Left ventricle myocardium inferior (tissue), 1 donor: Measurements from ENCODE around the gene CEP55. TPM values are rescaled to one million over a fixed set of nuclear protein-coding genes. Genes with fewer than 3 reads are reported as not detected.

Experiments
- DNase-seq: peaks from one replicate; pipeline ENCODE4 v3.0.0-alpha.2; 2020
- H3K27ac ChIP-seq: fragments of 200-600 bp; replicated peaks from 2 replicates; pipeline ENCODE4 v1.8.0; 2021
- H3K27me3 ChIP-seq: fragments of 200-600 bp; 2 replicates; pipeline ENCODE4 v1.8.0; 2021; ENCODE audit warnings: low read depth
- H3K36me3 ChIP-seq: fragments of 200-600 bp; 2 replicates; pipeline ENCODE4 v1.8.0; 2021
- H3K4me1 ChIP-seq: fragments of 200-600 bp; 2 replicates; pipeline ENCODE4 v1.8.0; 2021
- H3K4me3 ChIP-seq: fragments of 200-600 bp; 2 replicates; pipeline ENCODE4 v1.8.0; 2021; ENCODE audit warnings: mild to moderate bottlenecking, moderate library complexity
- H3K9me3 ChIP-seq: fragments of 200-600 bp; replicated peaks from 2 replicates; pipeline ENCODE4 v1.8.0; 2021
- intact Hi-C: fragments of 100-400 bp; cut with micrococcal nuclease; formaldehyde crosslinking; loops from one replicate; pipeline ENCODE4 v1.11.0; 2022
- total RNA-seq: library from RNA; stranded (reverse); fragmentation: NEBNext Ultra II Directional; extraction: Animal tissue kit (Norgen Biotek cat#: 25700); gene quantifications from one replicate; pipeline ENCODE4 v1.2.1, GENCODE V29; 2021
- TF ChIP-seq, protein P1 (sequence below): fragments of 200-600 bp; IDR thresholded peaks from 2 replicates; pipeline ENCODE4 v1.8.0; 2021; ENCODE audit warnings: antibody characterized with exemption, mild to moderate bottlenecking, borderline replicate concordance
- donor health status: DM: no; HTN: yes; CAD: no; lungs with severe emphysema.

Gene CEP55
- total RNA-seq, 1 donor from 2014 or later = 0.66 TPM

DNA sequence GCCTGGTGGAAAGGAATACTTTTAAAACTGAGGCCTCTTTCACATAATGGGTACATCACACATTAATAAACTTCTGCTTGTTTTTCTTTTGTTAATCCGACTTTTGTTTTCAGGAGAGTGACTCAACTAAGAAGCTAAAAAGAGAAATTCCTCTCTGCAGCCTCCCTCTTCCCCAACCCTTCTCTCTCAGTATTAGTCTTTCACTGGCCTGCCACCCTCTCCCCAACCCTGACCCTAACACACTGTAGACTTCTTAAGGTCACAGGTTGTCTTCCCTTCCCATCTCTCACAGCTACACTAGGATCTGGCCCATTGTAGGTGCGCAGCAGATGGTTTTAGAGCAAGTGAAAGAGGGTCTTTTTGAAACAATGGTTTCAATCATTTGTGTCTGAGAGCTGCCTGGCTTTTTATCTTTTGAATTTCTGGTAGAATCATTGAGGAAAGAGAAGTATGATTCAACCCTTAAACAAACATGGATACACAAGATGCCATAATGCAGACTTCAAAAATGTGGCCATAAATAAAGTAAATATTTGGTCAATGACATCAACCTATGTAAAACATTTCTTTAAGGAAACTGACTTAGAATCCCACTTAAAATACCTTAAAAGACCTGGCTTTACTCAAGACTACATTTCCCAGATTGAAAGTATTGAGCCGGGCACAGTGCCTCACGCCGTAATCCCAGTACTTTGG, 52.1 kb downstream of the CEP55 start:
- Histone ChIP-seq H3K27ac (no peak overlapping the region), H3K36me3 (no peaks in the 10 kb centered on the region), H3K27me3 (peaks cover 7% of the 10 kb centered on the region), H3K4me3 (no peak overlapping the region), H3K9me3 (no peaks in the 10 kb centered on the region), H3K4me1 (no peaks in the 10 kb centered on the region)
- TF ChIP-seq, protein P1, sequence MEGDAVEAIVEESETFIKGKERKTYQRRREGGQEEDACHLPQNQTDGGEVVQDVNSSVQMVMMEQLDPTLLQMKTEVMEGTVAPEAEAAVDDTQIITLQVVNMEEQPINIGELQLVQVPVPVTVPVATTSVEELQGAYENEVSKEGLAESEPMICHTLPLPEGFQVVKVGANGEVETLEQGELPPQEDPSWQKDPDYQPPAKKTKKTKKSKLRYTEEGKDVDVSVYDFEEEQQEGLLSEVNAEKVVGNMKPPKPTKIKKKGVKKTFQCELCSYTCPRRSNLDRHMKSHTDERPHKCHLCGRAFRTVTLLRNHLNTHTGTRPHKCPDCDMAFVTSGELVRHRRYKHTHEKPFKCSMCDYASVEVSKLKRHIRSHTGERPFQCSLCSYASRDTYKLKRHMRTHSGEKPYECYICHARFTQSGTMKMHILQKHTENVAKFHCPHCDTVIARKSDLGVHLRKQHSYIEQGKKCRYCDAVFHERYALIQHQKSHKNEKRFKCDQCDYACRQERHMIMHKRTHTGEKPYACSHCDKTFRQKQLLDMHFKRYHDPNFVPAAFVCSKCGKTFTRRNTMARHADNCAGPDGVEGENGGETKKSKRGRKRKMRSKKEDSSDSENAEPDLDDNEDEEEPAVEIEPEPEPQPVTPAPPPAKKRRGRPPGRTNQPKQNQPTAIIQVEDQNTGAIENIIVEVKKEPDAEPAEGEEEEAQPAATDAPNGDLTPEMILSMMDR = no peak
- DNase-seq = no peak
- intact Hi-C loops = no loop called here

DNA sequence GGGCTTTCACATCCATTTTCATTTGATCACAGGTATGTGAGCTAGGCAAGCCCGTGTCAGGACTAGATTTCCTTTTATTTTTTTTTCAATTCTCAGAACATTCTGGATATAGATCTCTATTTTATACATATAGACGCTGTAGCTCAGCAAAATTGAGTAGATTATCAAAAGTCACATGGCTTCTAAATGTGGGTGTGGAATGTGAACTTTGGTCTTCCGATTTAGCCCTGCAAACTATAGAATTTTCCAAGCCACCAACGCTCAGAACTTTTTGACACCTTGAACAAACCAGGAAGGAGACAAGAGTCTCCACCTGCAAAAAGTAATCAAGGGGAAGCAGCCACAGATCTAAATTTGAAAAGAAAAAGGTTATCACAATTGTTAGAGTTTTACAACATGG, 54.2 kb downstream of the CEP55 start:
- no peaks in the 10 kb centered on the region for H3K36me3 ChIP-seq
- peaks cover 3% of the 10 kb centered on the region for H3K27me3 ChIP-seq
- no peaks in the 10 kb centered on the region for H3K4me1 ChIP-seq
- intact Hi-C loops = loop anchor here (5.0 kb wide), 1 partner anchor 132 kb away; no protein-coding TSS in a partner anchor
- DNase-seq = no peak
- no peak overlapping the region for H3K27ac ChIP-seq
- no peak overlapping the region for H3K4me3 ChIP-seq
- TF ChIP-seq, protein P1 = no peak
- no peaks in the 10 kb centered on the region for H3K9me3 ChIP-seq

DNA sequence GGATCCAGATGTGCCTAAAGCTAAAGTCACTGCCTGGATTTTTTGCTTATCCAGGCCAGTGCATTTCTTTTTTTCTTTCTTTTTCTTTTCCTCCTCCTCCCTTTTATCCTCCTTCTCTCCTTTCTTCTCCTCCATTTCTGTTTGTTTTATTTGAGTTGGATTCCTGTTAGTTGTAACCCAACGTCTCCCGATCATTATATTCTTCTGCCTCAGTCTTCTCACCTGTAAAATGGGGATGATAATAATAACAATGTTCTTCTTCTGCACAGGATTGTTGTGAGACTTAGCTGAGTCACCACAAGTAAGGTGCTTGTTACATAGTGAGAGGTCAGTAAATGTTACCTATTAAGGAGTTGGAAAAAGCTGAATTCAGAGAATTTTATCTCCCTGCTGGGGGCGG, 56.4 kb downstream of the CEP55 start:
- H3K4me3 ChIP-seq = no peak overlapping the region
- TF ChIP-seq, protein P1 = no peak
- H3K9me3 ChIP-seq = no peaks in the 10 kb centered on the region
- H3K36me3 ChIP-seq = no peaks in the 10 kb centered on the region
- no peaks in the 10 kb centered on the region for H3K4me1 ChIP-seq
- no peaks in the 10 kb centered on the region for H3K27me3 ChIP-seq
- no peak for DNase-seq
- intact Hi-C loops = loop anchor here (5.0 kb wide), 1 partner anchor 130 kb away; no protein-coding TSS in a partner anchor
- no peak overlapping the region for H3K27ac ChIP-seq

DNA sequence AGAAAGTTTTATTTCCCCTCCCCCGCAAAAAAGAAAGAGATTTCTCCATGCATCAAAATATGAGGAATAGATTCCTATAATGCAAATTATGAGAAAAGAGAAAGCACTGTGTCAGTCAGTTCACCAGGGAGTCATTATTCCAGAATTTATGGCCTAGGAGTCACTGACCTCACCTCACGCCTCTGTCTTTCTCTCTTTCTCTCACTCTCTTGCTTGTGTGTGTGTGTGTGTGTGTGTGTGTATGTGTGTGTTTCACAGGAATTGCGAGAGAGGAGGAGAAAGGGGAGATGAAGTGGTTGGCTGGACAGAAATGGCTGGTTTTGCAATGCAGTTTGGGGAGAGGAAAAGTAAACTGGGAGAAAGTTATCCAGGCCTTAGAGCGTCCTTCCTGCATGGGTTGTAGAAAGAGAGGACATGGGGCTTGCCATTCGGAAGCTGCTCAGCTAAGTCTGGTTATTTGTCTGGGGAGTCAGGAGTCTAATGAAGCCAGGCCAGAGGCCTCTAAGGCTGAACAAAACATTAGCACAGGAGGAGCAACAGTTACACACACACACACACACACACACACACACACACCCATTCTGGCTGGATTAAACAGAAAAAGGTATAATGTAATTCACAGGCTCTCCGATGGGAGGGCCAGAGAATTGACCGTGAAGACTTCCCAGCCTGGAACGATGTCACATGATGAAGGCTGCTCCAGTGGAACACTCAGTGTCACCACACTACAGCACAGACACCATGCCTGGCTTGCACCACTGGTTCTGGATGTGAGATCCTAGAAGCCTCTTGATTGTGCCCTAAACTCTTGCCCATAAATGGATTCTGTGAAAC, 57.3 kb downstream of the CEP55 start:
- TF ChIP-seq, protein P1 = no peak
- no peaks in the 10 kb centered on the region for H3K4me1 ChIP-seq
- no peak overlapping the region for H3K27ac ChIP-seq
- no peaks in the 10 kb centered on the region for H3K9me3 ChIP-seq
- H3K36me3 ChIP-seq = no peaks in the 10 kb centered on the region
- H3K27me3 ChIP-seq = no peaks in the 10 kb centered on the region
- intact Hi-C loops = loop anchor here (5.0 kb wide), 1 partner anchor 129 kb away; no protein-coding TSS in a partner anchor
- no peak overlapping the region for H3K4me3 ChIP-seq
- no peak for DNase-seq

DNA sequence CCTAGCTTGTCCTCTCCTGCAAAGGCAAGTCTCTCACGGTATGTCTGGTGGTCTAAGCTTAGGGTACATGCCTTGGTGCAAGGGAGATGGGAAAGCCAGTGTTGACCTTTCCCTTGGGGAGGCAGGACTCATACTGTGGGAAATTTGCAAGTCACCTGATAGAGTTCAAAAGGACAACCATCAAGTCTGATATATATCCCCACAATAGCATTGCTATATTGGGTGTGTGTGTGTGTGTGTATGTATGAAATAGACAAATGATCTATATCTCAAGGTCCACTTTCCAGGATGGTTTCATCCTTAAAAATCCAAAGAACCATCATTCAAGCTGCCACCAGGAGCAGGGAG, 57.9 kb downstream of the CEP55 start:
- H3K4me1 ChIP-seq = no peaks in the 10 kb centered on the region
- TF ChIP-seq, protein P1 = no peak
- no peaks in the 10 kb centered on the region for H3K27me3 ChIP-seq
- DNase-seq = no peak
- peaks cover under 1% of the 10 kb centered on the region for H3K9me3 ChIP-seq
- no peak overlapping the region for H3K4me3 ChIP-seq
- no peak overlapping the region for H3K27ac ChIP-seq
- no peaks in the 10 kb centered on the region for H3K36me3 ChIP-seq
- intact Hi-C loops = loop anchor here (5.0 kb wide), 1 partner anchor 128 kb away; no protein-coding TSS in a partner anchor
